T-cell (primary cell): ENCODE results near the gene GIT2. TPM values are rescaled to one million over a fixed set of nuclear protein-coding genes. Genes with fewer than 3 reads are reported as not detected.
A peak's percentile ranks its signal among the peaks of the same experiment; 100 is the strongest.

Experiments used
- ATAC-seq, 4 experiments: fragments of 200-7000 bp in 3 of 4; fragments of 150-1000 bp in 1 of 4; cut with Tn5 transposase; replicated peaks in 1 of 4; 1 replicate in 3 of 4; 2 replicates in 1 of 4; pipeline ENCODE4 v1.10.0; 2021; ENCODE audit warnings: moderate library complexity in 3 of 4, mild to moderate bottlenecking in 2 of 4, moderate number of reproducible peaks in 1 of 4
- CTCF ChIA-PET, 2 donors: fragments of 300-600 bp; sonication (Branson Sonifier 250); formaldehyde crosslinking; loops; one replicate each; lab custom pipeline; 2022; ENCODE audit warnings: antibody characterized with exemption in 2 of 2; lab: Charles Lee
- POLR2A ChIA-PET, 2 donors: fragments of 300-600 bp; sonication (Branson Sonifier 250); formaldehyde crosslinking; loops; one replicate each; lab custom pipeline; 2022; ENCODE audit warnings: antibody characterized with exemption in 2 of 2; lab: Charles Lee
- DNase-seq, 35 experiments: peaks; one replicate each; pipeline versions ENCODE4 v3.0.0 to v3.0.0-alpha.2; 2013 to 2023
- H3K27ac ChIP-seq: one replicate; pipeline ENCODE4 v1.5.1; 2013; ENCODE audit warnings: low read length
- H3K27me3 ChIP-seq, 2 experiments: replicated peaks in 1 of 2; 1 replicate in 1 of 2; 2 replicates in 1 of 2; pipeline versions ENCODE4 v1.6.1 to v1.7.0; 2013; ENCODE audit warnings: low read length in 1 of 2, mixed read lengths in 1 of 2; ENCODE audit not compliant: control insufficient read depth in 2 of 2, insufficient read depth in 2 of 2; ENCODE audit errors: extremely low read depth in 1 of 2
- H3K36me3 ChIP-seq, 2 donors: 1 replicate in 1 of 2; 2 replicates in 1 of 2; pipeline versions ENCODE4 v1.6.1 to v1.7.0; 2013; ENCODE audit warnings: low read length in 1 of 2; ENCODE audit not compliant: control insufficient read depth in 2 of 2, insufficient read depth in 1 of 2; ENCODE audit errors: extremely low read depth in 1 of 2
- H3K4me1 ChIP-seq, 2 experiments: 1 replicate in 1 of 2; 2 replicates in 1 of 2; pipeline versions ENCODE4 v1.6.1 to v1.7.0; 2013; ENCODE audit warnings: low read length in 2 of 2, mixed read lengths in 1 of 2; ENCODE audit not compliant: insufficient read depth in 2 of 2, control insufficient read depth in 1 of 2; ENCODE audit errors: extremely low read depth in 1 of 2
- H3K4me3 ChIP-seq, 2 donors: 1 replicate in 1 of 2; 2 replicates in 1 of 2; pipeline versions ENCODE4 v1.5.1 to v1.7.0; 2013; ENCODE audit warnings: mild to moderate bottlenecking in 2 of 2, low read length in 1 of 2, moderate library complexity in 1 of 2; ENCODE audit not compliant: control insufficient read depth in 1 of 2; ENCODE audit errors: extremely low read depth in 1 of 2
- H3K9me3 ChIP-seq: 2 replicates; pipeline ENCODE4 v1.7.0; 2013
- H3K27ac Mint-ChIP-seq, 2 donors: one replicate each; pipeline ENCODE4 v1.8.0; 2020 to 2021; ENCODE audit warnings: mild to moderate bottlenecking in 2 of 2, mixed read lengths in 2 of 2
- H3K27me3 Mint-ChIP-seq, 2 donors: one replicate each; pipeline ENCODE4 v1.8.0; 2021 to 2022; ENCODE audit warnings: mixed read lengths in 2 of 2
- H3K36me3 Mint-ChIP-seq: one replicate; pipeline ENCODE4 v1.8.0; 2021; ENCODE audit warnings: mixed read lengths
- H3K4me1 Mint-ChIP-seq, 3 donors: one replicate each; pipeline ENCODE4 v1.8.0; 2020 to 2022; ENCODE audit warnings: mixed read lengths in 3 of 3, mild to moderate bottlenecking in 1 of 3
- H3K4me3 Mint-ChIP-seq, 3 donors: one replicate each; pipeline ENCODE4 v1.8.0; 2020 to 2022; ENCODE audit warnings: mild to moderate bottlenecking in 3 of 3, mixed read lengths in 3 of 3, moderate library complexity in 3 of 3
- H3K9me3 Mint-ChIP-seq, 3 donors: one replicate each; pipeline ENCODE4 v1.8.0; 2020 to 2022; ENCODE audit warnings: mixed read lengths in 3 of 3
- WGBS: methylation state at CpG from one replicate; pipeline ENCODE4 v1.1.5; 2013; ENCODE audit warnings: missing lambda C conversion rate; ENCODE audit not compliant: insufficient coverage; 5-methylcytosine and 5-hydroxymethylcytosine counted together
- total RNA-seq, 35 experiments: library from RNA in 6 of 35; stranded (reverse) in 6 of 35; fragments of 120-200 nt in 1 of 35; gene quantifications; one replicate each; pipeline versions ENCODE4 v1.2.1 to v1.2.4 and lab custom pipeline; 2013 to 2026

The GIT2 gene
- total RNA-seq, 5 donors from 2014 or later (not counting 1 experiment from before 2014, with no cell fraction given): 96.7 to 132 (median 108) TPM

DNA sequence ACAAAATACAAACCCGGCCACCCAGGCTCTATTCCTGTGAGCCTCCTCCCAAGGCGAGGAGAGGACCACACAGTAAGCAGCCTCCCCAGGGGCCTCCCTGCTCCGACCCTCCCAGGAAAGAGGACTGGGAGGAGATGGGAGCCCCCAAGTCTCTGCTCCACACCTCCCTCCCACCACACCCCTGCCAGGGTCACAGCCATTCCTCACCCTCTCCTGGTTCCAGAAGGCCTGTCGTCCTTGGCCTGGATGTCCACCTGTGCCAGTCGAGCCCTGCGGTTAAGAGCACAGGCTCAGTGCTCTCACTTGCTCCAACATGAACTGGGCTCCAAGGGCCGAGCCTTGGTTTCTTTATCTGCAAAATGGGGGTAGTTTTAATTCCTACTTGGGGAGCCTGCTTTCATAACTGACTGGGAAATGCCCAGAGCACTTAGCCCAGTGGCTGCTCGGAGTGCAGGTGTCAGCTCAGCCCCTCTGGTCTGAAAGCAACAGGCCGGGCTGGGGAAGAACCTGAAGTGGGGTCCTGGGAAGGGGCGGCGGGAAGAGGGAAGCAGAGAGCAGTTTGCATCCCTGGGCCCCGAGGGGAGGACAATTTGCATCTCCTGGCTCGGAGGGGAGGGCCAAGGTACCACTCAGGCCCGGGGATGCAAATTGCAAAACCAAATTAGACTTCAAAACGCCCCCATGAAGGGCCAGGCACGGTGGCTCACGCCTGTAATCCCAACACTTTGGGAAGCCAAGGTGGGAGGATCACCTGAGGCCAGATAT is 72.5 kb downstream of the GIT2 start:
- DNase-seq (no peak), ATAC-seq (no peak)
- H3K4me1 Mint-ChIP-seq: peaks cover 0 to 3% (median 0%) of the 10 kb centered on the region in 3 donors
- Histone ChIP-seq H3K27me3 (no peaks in the 10 kb centered on the region), H3K4me3 (no peak overlapping the region), H3K27ac (no peak overlapping the region), H3K9me3 (no peaks in the 10 kb centered on the region), H3K36me3 (peaks cover 15 to 34% of the 10 kb centered on the region in 2 donors), H3K4me1 (no peaks in the 10 kb centered on the region)
- POLR2A ChIA-PET: interaction anchor here in 1 of 2 donors (0.7 kb wide), 1 partner anchor 130 kb away, joined by 5 read pairs; no protein-coding TSS in a partner anchor
- H3K36me3 Mint-ChIP-seq: peaks cover 34% of the 10 kb centered on the region
- CTCF ChIA-PET: no interaction called here
- H3K4me3 Mint-ChIP-seq: no peak overlapping the region
- H3K27me3 Mint-ChIP-seq: no peaks in the 10 kb centered on the region
- H3K9me3 Mint-ChIP-seq: no peaks in the 10 kb centered on the region
- WGBS: 85% methylated on average over 11 of the region's 17 CpGs
- no peak overlapping the region for H3K27ac Mint-ChIP-seq

DNA sequence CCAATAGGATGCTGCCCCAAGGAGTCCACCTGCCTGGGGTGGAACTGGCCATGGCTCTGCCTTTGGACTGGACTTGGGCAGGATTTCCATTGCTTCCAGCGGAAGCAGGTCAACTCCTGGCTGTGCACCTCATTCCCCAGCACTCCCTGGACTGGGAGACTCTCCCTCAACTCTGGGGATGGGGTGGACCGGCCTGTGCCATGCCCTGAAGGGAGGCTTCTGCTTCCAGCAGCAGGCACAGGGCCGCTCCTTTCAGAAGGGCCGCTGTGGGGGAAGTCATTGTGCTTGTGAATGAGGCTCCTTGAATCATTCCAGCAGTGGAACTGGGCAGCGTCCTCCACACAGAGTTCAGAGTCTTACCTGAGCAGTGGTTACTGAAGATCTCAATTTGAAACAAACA is 73.1 kb downstream of the GIT2 start:
- Mint-ChIP-seq H3K4me3 (no peak overlapping the region), H3K9me3 (no peaks in the 10 kb centered on the region), H3K4me1 (peaks cover 0 to 3% (median 0%) of the 10 kb centered on the region in 3 donors), H3K27me3 (no peaks in the 10 kb centered on the region), H3K36me3 (peaks cover 38% of the 10 kb centered on the region), H3K27ac (no peak overlapping the region)
- 100% methylated on average over 1 of the region's 5 CpGs for WGBS
- Histone ChIP-seq H3K4me1 (no peaks in the 10 kb centered on the region), H3K9me3 (no peaks in the 10 kb centered on the region), H3K27ac (no peak overlapping the region), H3K36me3 (peaks cover 13 to 40% of the 10 kb centered on the region in 2 donors), H3K27me3 (no peaks in the 10 kb centered on the region), H3K4me3 (no peak overlapping the region)
- DNase-seq: no peak
- ChIA-PET CTCF (no interaction called here), POLR2A (no interaction called here)
- ATAC-seq: no peak

DNA sequence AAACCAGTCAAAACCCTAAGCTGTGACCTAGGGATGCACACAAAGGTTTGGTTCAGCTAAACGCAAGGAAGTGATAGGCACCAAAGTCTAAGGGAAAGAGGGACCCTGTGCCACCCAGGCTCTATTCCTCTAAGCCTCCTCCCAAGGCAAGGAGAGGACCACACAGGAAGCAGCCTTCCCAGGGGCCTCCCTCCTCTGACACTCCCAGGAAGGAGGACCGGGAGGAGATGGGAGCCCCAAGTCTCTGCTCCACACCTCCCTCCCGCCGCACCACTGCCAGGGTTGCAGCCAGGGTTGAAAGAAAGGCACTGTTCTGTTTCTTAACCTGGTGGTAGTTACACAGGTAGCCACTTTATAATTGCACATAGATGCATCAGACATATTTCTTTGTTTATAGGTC is 74.2 kb downstream of the GIT2 start:
- no peak for DNase-seq
- H3K36me3 ChIP-seq: peaks cover 13 to 50% of the 10 kb centered on the region in 2 donors
- no peaks in the 10 kb centered on the region for H3K27me3 ChIP-seq
- no peak overlapping the region for H3K27ac ChIP-seq
- peaks cover 42% of the 10 kb centered on the region for H3K36me3 Mint-ChIP-seq
- no peaks in the 10 kb centered on the region for H3K9me3 Mint-ChIP-seq
- H3K4me1 Mint-ChIP-seq: no peaks in the 10 kb centered on the region
- WGBS: no CpG with 5 or more reads among the region's 4 CpGs
- no peak overlapping the region for H3K4me3 ChIP-seq
- POLR2A ChIA-PET: interaction anchor here in 1 of 2 donors (0.6 kb wide), 1 partner anchor 51 kb away, joined by 4 read pairs; no protein-coding TSS in a partner anchor
- H3K27me3 Mint-ChIP-seq: no peaks in the 10 kb centered on the region
- CTCF ChIA-PET: no interaction called here
- H3K9me3 ChIP-seq: no peaks in the 10 kb centered on the region
- no peak overlapping the region for H3K27ac Mint-ChIP-seq
- no peak for ATAC-seq
- no peaks in the 10 kb centered on the region for H3K4me1 ChIP-seq
- no peak overlapping the region for H3K4me3 Mint-ChIP-seq

DNA sequence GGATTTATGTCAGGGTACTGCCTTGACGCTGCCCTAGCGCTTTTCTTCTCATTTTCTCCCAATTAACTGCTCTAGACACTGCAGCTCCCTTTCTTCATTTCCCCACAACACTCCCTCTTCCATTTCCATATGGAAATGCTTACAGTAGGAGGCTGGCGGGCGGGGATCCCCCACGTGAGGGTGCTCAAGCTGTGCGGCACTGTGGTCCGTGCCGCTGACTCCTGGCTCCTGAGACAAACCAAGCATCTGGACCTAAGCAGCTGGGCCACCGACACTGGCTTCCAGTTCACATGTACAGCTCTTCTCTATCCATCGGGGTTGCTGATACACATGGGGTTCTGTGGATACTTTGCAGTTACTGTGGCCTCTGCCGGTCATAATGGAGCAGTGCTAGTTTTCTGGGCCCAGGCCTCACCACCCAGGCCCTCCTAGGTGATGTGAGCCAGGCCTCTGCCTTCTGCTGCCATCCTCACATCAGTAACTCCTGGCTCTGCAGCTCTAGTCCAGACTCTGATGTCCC is 75.8 kb downstream of the GIT2 start:
- DNase-seq: no peak
- H3K36me3 Mint-ChIP-seq: peaks cover 55% of the 10 kb centered on the region
- H3K4me3 Mint-ChIP-seq: no peak overlapping the region
- CTCF ChIA-PET: no interaction called here
- Histone ChIP-seq H3K36me3 (peaks cover 17 to 67% of the 10 kb centered on the region in 2 donors), H3K4me1 (no peaks in the 10 kb centered on the region), H3K27ac (no peak overlapping the region), H3K4me3 (no peak overlapping the region), H3K9me3 (no peaks in the 10 kb centered on the region), H3K27me3 (no peaks in the 10 kb centered on the region)
- ATAC-seq: no peak
- H3K27ac Mint-ChIP-seq: no peak overlapping the region
- 86% methylated on average over 9 of the region's 11 CpGs for WGBS
- POLR2A ChIA-PET: no interaction called here
- no peaks in the 10 kb centered on the region for H3K4me1 Mint-ChIP-seq
- no peaks in the 10 kb centered on the region for H3K27me3 Mint-ChIP-seq
- H3K9me3 Mint-ChIP-seq: no peaks in the 10 kb centered on the region

DNA sequence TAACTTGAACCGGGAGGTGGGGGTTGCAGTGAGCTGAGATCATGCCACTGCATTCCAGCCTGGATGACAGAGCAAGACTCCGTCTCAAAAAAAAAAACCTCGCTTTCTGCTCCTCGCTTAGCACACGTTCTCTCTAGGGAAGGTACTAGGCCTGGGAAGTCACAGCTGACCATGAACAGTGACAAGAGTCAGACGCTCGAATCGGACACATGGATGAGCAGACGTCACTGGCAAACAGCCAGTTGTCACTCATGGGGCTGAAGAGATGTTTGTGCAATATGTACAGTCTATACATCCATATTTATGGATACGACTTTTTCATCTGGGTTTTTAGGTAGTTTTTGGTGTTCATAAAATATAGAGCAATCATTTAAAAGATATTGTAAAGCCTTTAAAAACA is 76.7 kb downstream of the GIT2 start:
- Mint-ChIP-seq H3K27me3 (no peaks in the 10 kb centered on the region), H3K4me1 (no peaks in the 10 kb centered on the region), H3K27ac (no peak overlapping the region), H3K9me3 (no peaks in the 10 kb centered on the region), H3K4me3 (no peak overlapping the region), H3K36me3 (peaks cover 56% of the 10 kb centered on the region)
- Histone ChIP-seq H3K4me1 (no peaks in the 10 kb centered on the region), H3K27me3 (no peaks in the 10 kb centered on the region), H3K36me3 (peaks cover 23 to 76% of the 10 kb centered on the region in 2 donors), H3K27ac (no peak overlapping the region), H3K4me3 (no peak overlapping the region), H3K9me3 (no peaks in the 10 kb centered on the region)
- ATAC-seq (no peak), DNase-seq (no peak)
- CTCF ChIA-PET: no interaction called here
- POLR2A ChIA-PET: no interaction called here
- whole genome bisulfite sequencing: 94% methylated on average over 5 of the region's 10 CpGs

DNA sequence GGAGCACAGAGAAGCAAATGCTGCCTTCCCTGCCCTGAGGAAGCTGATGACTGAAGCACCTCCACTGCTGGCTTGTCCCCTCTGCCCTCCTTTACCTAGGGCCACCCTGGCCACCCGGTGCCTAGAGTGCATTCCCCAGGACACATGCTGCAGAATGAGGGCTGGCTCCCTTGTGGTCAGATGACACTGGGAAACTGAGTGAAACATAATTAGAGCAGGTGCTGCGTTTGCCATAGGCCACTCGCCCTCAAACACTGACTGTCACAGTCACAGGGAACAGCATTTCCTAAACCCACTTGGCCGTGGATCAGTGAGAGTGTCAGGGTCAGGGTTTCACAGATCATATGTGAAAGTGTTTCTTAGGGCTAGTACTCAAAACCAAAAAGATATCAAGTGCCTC is 80.1 kb downstream of the GIT2 start:
- H3K27me3 ChIP-seq: no peaks in the 10 kb centered on the region
- Mint-ChIP-seq H3K4me3 (no peak overlapping the region), H3K36me3 (peaks cover 69% of the 10 kb centered on the region), H3K27ac (peak overlapping the region in 1 of 2 donors; percentile 36), H3K9me3 (no peaks in the 10 kb centered on the region), H3K27me3 (no peaks in the 10 kb centered on the region), H3K4me1 (no peaks in the 10 kb centered on the region)
- ChIA-PET CTCF (interaction anchor here in 1 of 2 donors (0.7 kb wide), 1 partner anchor 38 kb away, joined by 5 read pairs; no protein-coding TSS in a partner anchor), POLR2A (no interaction called here)
- H3K4me3 ChIP-seq: no peak overlapping the region
- H3K4me1 ChIP-seq: no peaks in the 10 kb centered on the region
- H3K36me3 ChIP-seq: peaks cover 21 to 93% of the 10 kb centered on the region in 2 donors
- DNase-seq (no peak), ATAC-seq (no peak)
- H3K27ac ChIP-seq: no peak overlapping the region
- H3K9me3 ChIP-seq: no peaks in the 10 kb centered on the region
- WGBS: 100% methylated on average over 3 of the region's 4 CpGs
